H1 (cell line): Measurements from ENCODE around the gene HDAC9. TPM values are rescaled to one million over a fixed set of nuclear protein-coding genes. Genes with fewer than 3 reads are reported as not detected.

Experiments
- BACH1 ChIP-seq: IDR thresholded peaks from 2 replicates; pipeline ENCODE4 v1.6.1; 2012; ENCODE audit warnings: low read length, improper control_type of control experiment
- CTCF ChIP-seq, 3 experiments: IDR thresholded peaks; 1 replicate in 2 of 3; 2 replicates in 1 of 3; pipeline versions ENCODE4 v1.5.1 to v1.6.1; 2011; ENCODE audit warnings: low read length in 3 of 3, mild to moderate bottlenecking in 3 of 3, inconsistent platforms in 2 of 3, low read depth in 1 of 3, moderate library complexity in 1 of 3; ENCODE audit not compliant: insufficient read depth in 1 of 3; ENCODE audit errors: control extremely low read depth in 1 of 3
- polyA plus RNA-seq, 7 experiments: library from polyadenylated mRNA; depleted of rRNA in 3 of 7; stranded (reverse) in 5 of 7; unstranded in 2 of 7; fragments of >200 nt in 5 of 7; fragments of 200-250 nt in 2 of 7; gene quantifications; 1 replicate in 5 of 7; 2 replicates in 1 of 7; 4 replicates in 1 of 7; pipeline versions ENCODE4 v1.2.1 to v1.2.3, GENCODE V29; 2011 to 2013; ENCODE audit warnings: missing spikeins in 2 of 7, mixed read lengths in 2 of 7
- total RNA-seq: library from RNA; stranded (reverse); fragmentation: NEBNext Ultra II Directional; extraction: Animal tissue kit (Norgen Biotek cat#: 25700); gene quantifications from 2 replicates; pipeline ENCODE4 v1.2.1, GENCODE V29; 2021

The HDAC9 gene
- total and polyA plus RNA-seq, 2 of the 8 experiments (the other 6 are each of a cell fraction or from before 2014, with no cell fraction given): 9.5 to 13.1 TPM

GRCh38 chr7:18461785-18462467 lies 33.6 kb upstream of the HDAC9 start (continued):
- no peak for TF ChIP-seq CTCF (IDR thresholded peaks at IDR 0.05; ENCODE audit: control extremely low read depth in 1 of 3, insufficient read depth in 1 of 3, low read depth in 1 of 3, low read length in 3 of 3)
- TF ChIP-seq BACH1: no peak
